HG03175 (cell line): ENCODE measurements around the gene CMTR2.
A peak's percentile ranks its signal among the peaks of the same experiment; 100 is the strongest.
"Not testable (repeated sequence)": the region's sequence is repeated elsewhere in the genome, so short reads cannot be mapped to it uniquely, and the experiment has no call there.

Experiments used
- ATAC-seq: cut with Tn5 transposase; IDR thresholded peaks from one replicate; pipeline ENCODE4 v1.9.1; 2021; ENCODE audit warnings: mild to moderate bottlenecking, moderate library complexity; ENCODE audit not compliant: unreplicated experiment

Gene CMTR2

DNA sequence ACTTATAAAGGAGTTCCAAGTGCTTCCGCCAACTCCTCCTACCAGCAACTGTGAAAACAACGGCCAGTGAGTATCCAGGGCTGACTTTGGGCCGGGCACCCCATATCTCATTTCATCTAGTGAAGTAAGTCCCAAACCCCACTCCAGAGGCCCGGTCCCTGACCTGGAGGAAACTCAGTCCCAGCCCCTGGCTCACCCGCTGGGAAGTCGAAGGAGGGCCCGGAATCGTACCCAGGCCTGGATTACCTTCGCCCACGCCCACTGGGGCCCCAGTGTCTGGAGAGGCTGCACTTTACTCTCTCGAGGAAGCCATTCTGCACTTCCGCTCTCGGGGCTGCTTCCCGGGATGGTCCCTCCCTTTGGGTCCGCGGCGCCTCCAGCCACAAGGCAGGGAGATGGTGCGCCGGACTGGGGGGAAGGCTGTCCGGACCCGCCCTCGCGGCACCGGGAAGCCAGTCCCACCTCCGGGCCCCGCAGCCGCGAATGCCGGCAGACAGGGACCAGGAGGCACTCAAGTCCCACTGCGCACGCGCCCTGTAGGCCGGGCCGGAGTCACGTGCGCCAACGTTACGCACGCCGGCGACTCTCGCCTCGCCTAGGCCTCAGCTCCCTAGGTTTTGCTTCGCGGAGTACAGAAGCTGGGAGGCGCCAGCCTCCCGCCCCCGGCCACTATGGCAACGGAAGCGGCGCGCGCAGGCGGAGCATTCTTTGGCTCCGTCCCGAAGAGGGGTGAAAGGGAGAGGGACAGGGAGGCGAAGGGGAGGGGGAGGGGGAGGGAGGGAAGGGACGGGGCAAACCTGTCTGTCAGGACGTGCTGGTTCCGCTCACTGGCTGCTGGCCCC is at the start of gene CMTR2:
Gene CMTR2, minus strand, starts transcription at position 513 of the 842 bp plus-strand sequence. CDS start 3,482 bp downstream, outside the sequence.
- peak; percentile 86 for ATAC-seq

DNA sequence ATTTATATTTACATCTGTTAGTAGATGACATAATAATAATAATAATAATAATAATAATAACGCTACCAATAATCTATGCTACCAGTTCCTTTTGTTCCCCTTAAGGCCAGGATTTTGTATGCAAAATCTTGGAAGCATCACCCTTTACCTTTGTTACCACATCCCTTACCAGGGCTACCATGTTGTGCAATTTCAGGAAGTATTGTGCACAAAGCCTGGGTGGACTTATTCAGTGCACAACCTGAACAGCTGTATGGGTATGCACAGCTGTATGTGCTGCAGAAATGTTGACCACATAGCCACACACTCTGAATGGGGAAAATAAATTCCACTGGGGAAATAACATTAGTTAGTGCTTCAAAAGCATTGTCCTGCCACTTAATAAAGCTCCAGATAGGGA is 49.4 kb upstream of the CMTR2 start:
- no peak for ATAC-seq

DNA sequence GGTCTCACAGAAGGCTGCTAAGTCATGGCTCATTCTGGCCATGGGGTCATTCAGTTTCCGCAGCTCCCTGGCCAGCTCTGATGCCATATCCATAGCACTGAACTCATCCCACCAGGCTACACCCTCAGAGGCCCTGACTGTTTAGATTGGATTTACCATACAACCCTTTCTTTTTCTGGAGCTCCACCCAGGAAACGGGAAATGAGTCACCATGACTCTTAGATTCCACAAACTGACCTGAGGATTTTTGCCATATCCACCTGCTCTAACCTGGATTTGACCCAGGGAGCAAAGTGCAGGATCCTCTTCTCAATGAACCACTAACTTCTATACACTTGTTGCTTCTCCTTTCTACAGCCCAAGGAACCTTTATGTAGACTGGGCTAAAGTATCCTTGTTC is 49.0 kb upstream of the CMTR2 start:
- ATAC-seq, result no peak

DNA sequence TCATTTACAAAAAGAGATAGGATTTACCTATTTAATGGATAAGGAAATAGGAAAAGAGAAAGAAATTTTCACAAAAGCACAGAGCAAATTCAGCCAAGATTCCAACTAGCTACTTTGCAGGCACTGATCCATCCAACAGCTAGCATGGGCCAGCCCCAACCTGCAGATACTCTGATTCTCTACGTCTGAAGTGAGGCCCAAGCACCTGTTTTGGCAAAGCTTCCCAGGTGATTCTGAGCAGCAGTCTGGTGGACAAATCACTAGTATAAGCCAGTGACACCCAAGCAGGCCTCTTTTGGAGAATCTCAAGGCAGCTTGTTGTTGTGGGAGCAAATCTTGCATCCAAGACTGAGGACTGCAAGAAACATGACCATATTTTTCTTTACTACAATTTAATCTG is 48.4 kb upstream of the CMTR2 start:
- no peak for ATAC-seq

GRCh38 chr16:71328151-71328550 is 38.9 kb upstream of the CMTR2 start:
- ATAC-seq, result no peak

DNA sequence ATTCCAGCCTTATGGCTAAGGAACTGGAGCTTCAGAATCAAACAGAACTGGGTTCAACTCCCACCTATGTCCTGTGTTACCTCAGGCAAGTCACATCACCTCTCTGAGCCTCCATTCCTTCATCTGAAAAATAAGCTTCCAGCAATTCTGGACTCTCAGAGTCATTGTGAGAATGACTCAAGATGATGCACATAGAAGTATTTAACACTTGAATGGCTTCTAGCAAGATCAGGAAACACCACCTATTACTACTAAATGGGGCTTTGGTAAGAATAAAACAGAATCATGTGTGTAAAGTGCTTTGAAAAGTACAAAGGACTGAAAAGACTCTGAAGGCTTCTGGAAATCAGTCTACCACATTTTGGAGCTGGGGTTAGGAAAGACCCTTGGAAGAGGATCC is 38.5 kb upstream of the CMTR2 start:
- no peak for ATAC-seq

DNA sequence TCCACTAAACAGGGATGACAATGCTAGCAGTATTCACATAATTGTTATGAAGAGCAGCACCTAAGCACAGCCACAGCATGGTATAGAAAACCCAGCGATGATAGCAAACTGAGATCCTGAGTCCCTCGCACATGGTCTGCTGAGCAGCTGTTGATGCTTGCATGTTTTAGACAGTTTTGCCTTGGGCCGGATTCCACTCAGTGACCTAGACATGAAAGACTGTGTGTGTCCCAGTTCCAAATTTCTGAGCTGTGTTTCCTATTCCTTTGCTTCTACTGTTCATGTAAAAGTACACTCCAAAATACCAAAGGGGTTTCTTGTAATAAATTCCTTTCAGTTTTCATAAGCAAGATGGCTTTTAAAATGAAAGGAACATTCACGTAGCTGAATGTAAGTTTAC is 30.8 kb upstream of the CMTR2 start:
- ATAC-seq, result no peak

DNA sequence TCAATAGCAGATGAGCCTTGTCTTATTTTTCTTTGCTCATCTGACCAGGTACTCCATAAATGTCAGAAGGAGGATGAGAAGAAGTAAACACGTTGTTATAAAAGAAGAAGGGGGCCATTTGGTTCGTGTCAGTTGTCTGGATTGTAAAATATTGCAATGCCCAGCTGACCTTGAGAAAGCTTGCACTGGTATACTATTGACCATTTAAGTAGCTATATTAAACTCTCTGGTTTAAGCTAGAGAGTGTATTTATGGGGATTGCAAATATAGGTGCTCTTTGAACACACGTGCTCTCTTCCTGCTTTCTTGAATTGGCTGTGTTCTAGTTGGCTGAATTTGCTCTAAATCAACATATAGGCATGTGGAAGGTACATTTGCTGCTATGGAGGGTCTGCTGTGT is 26.1 kb upstream of the CMTR2 start:
- ATAC-seq, result no peak

- ATAC-seq, result not testable (repeated sequence)
These were observed 24.4 kb upstream of the CMTR2 start for GRCh38 chr16:71313591-71313990.

GRCh38 chr16:71311553-71312158 is 22.5 kb upstream of the CMTR2 start:
- no peak for ATAC-seq

GRCh38 chr16:71303938-71304337 is 14.7 kb upstream of the CMTR2 start:
- ATAC-seq, result no peak

DNA sequence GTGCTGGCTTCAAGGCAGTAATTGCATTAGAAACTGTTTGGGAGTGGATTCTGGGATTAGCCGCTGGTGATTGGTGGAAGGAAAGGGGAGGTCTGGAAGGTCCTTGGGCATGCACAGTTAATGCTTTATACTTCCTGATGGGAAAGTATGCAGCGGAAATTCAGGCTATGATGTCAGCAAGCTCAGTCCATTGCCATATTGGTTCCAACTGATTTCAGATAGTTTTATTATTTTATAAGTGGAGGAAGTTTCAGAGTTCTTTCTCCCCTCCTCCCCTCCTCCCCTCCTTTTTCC is 8.1 kb upstream of the CMTR2 start:
- ATAC-seq, result no peak

DNA sequence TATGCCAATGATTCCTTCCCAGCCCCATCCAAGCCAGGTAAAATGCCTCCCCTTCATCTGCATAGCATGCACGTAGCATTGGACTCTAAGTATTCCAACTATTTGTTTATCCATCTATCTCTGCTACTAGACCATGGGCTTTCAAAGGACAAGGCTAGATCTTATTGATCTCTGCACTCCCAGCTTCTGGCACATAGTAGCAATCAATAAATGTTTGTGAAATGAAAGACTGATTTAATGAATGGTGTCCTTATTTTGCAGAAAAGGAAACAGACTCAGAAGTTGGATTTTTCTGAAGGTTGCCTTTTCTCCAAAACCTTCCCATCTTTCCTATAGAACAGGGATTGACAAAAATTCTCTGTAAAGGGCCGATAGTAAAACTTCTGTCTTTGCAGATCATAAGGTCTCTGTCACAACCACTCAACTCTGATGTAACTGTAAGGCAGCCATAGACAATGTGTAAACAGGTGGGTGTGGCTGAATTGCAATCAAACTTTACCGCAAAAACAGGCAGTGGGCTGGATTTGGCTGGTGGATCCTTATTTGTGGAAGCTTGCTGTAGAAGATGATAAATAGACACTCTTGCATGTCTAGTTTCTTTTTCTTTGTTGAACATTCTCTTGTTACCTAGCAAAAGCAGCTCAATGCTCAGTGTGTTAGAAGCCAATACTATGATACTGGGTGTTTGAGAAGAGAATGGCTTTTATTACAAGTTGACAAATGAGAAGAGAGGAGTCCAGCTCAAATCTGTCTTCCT is 7.6 kb upstream of the CMTR2 start:
- no peak for ATAC-seq

DNA sequence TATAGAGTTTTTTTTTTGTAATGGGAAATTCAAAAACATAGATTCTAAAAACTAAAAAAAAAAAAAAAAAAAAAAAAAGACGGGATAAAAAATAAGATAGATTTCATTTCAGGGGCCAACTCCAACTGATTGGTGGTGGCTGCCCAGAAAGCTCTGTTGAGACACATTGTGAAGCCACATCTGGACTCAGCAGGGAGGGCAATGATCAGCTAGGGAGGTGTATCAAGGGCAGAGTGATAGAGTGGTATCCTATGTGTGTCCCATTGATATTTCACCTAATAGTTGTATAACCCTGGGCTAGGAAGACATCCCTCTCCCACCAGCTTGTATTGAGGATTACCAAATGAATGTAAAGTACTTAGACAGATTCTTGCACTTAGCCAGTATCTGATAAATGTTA is 6.7 kb upstream of the CMTR2 start:
- no peak for ATAC-seq

DNA sequence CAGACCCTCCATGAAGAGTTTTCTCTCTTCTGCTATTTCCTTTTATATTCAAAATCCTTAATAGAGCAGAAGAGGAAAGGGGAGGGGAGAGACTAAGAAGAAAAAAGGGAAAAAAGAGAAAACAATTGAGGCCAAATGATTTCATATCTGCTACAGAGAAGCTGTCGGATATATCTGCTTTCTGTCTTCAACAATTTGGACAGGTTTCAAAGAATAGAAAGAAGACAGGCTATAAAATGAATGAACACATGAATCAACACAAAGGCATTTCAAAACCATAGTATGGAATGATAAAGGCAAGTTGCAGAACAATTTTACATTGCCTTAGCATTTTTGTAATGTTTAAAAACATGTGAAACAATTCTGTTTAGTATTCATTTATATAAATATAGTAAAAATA is 4.7 kb upstream of the CMTR2 start:
- no peak for ATAC-seq

- ATAC-seq, result not testable (repeated sequence)
These were observed 2.9 kb upstream of the CMTR2 start for GRCh38 chr16:71292095-71292494.

DNA sequence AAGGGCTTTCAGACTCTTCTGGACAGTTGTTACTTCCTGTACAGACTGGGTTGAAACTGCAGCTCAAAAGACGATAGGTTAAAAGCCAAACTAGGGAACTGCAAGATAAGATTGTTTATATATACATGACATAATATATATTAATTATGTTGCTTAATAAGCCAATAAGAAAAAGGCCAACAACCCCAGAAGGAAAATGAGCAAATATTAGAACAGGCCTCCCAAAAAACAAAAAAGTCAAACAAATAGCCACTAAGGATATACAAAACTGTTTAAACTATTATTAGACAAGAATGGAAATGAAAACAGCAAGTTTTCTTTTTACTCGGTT is 495 bp upstream of the CMTR2 start:
- ATAC-seq, result no peak

GRCh38 chr16:71288570-71288889 is 672 bp downstream of the CMTR2 start:
- ATAC-seq, result no peak

DNA sequence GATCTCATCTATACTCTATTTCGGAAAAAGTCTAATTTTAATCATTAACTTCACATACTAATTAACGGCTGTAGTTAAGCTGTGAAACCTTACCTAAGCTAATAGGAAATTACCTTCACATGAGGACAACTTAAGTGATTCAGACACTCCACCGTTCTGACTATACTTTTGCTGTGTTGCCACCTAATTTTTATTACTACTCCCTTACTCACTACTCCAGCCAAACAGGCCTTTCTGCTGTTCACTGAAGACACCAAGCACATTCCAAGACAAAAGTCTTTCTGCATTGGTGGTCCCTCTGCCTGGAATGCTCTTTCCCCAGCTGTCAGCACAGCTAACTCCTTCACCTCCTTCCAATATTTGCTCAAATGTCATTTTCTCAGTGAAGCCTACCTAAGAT is 1.3 kb downstream of the CMTR2 start:
- no peak for ATAC-seq

- no peak for ATAC-seq
These were observed 1.7 kb downstream of the CMTR2 start for GRCh38 chr16:71287454-71287853.

GRCh38 chr16:71283612-71284011 is 5.6 kb downstream of the CMTR2 start:
- ATAC-seq, result no peak

DNA sequence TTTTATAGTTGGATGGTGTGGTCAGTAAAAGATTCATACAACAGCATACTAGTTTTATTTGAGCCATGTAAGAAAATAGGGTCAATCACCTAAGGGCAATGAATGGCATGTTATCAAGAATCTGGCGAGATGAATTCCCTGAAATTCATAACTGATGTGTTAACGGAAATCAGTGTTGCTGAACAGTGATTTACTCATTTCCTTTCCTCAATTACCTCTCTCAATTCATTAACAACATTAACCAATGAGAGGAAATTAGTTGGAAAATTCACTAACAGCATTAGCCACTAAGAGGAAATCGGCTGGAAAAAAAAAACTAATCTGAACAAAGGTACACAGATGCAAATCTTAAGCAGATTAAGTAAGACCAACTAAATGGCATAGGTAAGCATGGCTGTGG is 6.3 kb downstream of the CMTR2 start:
- ATAC-seq, result no peak
